HepG2 (cell line): ENCODE results near the gene FOXRED2. TPM values are rescaled to one million over a fixed set of nuclear protein-coding genes. Genes with fewer than 3 reads are reported as not detected.

Source experiments
- DPF2 ChIP-seq: sonication (generic); formaldehyde crosslinking; IDR thresholded peaks from 2 replicates; pipeline ENCODE4 v1.4.0; 2020; ENCODE audit warnings: mild to moderate bottlenecking, low read depth, missing genetic modification reagents, borderline replicate concordance
- HHEX ChIP-seq: IDR thresholded peaks from 2 replicates; pipeline ENCODE4 v1.6.1; 2016; ENCODE audit warnings: control low read depth
- NAIF1 ChIP-seq: sonication (generic); formaldehyde crosslinking; IDR thresholded peaks from 2 replicates; pipeline ENCODE4 v1.5.0; 2020; ENCODE audit warnings: mild to moderate bottlenecking, missing genetic modification reagents, borderline replicate concordance
- SATB2 ChIP-seq: sonication (generic); formaldehyde crosslinking; IDR thresholded peaks from 2 replicates; pipeline ENCODE4 v1.5.0; 2020; ENCODE audit warnings: missing genetic modification reagents
- SIN3B ChIP-seq: fragments of 150-350 bp; IDR thresholded peaks from 2 replicates; pipeline ENCODE4 v1.6.1; 2014; ENCODE audit warnings: low read length
- ZIK1 ChIP-seq: sonication (generic); formaldehyde crosslinking; IDR thresholded peaks from 2 replicates; pipeline ENCODE4 v1.5.0; 2020; ENCODE audit warnings: mild to moderate bottlenecking, low read depth, missing genetic modification reagents, borderline replicate concordance
- ZNF232 ChIP-seq: sonication (generic); formaldehyde crosslinking; IDR thresholded peaks from 2 replicates; pipeline ENCODE4 v1.4.0; 2020; ENCODE audit warnings: missing genetic modification reagents, borderline replicate concordance
- ZNF251 ChIP-seq: sonication (generic); formaldehyde crosslinking; IDR thresholded peaks from 2 replicates; pipeline ENCODE4 v1.9.0; 2021; ENCODE audit warnings: mild to moderate bottlenecking, missing genetic modification reagents
- ZNF530 ChIP-seq: sonication (generic); formaldehyde crosslinking; IDR thresholded peaks from 2 replicates; pipeline ENCODE4 v1.5.0; 2020; ENCODE audit warnings: low read depth, mild to moderate bottlenecking, missing genetic modification reagents
- ZNF775 ChIP-seq: sonication (generic); formaldehyde crosslinking; IDR thresholded peaks from 2 replicates; pipeline ENCODE4 v1.4.0; 2020; ENCODE audit warnings: missing genetic modification reagents, mild to moderate bottlenecking, moderate library complexity, borderline replicate concordance
- polyA plus RNA-seq, 8 experiments: library from polyadenylated mRNA; depleted of rRNA in 3 of 8; stranded (reverse) in 7 of 8; unstranded in 1 of 8; fragments of >200 nt; fragmentation: Illumina TruSeq in 4 of 8; extraction: Trizol in 4 of 8; gene quantifications; 2 replicates each; pipeline versions ENCODE4 v1.2.1 to v1.2.3, GENCODE V29; 2011 to 2016; ENCODE audit warnings: low read depth in 4 of 8, missing spikeins in 1 of 8, mixed read lengths in 1 of 8; ENCODE audit not compliant: insufficient read depth in 1 of 8
- total RNA-seq, 5 experiments: library from RNA; depleted of rRNA; stranded (reverse); fragments of >200 nt; fragmentation: Illumina TruSeq; extraction: Trizol; gene quantifications; 2 replicates each; pipeline ENCODE4 v1.2.3, GENCODE V29; 2016; ENCODE audit warnings: low read depth in 1 of 5
- TF ChIP-seq, protein P1 (sequence below): sonication (generic); formaldehyde crosslinking; IDR thresholded peaks from 2 replicates; pipeline ENCODE4 v1.4.0; 2020; ENCODE audit warnings: mild to moderate bottlenecking, missing genetic modification reagents
- TF ChIP-seq, protein P2 (sequence below): sonication (generic); formaldehyde crosslinking; IDR thresholded peaks from 2 replicates; pipeline ENCODE4 v1.9.0; 2022; ENCODE audit warnings: missing genetic modification reagents, mild to moderate bottlenecking, borderline replicate concordance
- TF ChIP-seq, protein P3 (sequence below): sonication (generic); formaldehyde crosslinking; IDR thresholded peaks from 2 replicates; pipeline ENCODE4 v1.5.0; 2020; ENCODE audit warnings: mild to moderate bottlenecking, missing genetic modification reagents
- TF ChIP-seq, protein P4 (sequence below): sonication (generic); formaldehyde crosslinking; IDR thresholded peaks from 2 replicates; pipeline ENCODE4 v1.5.0; 2020; ENCODE audit warnings: mild to moderate bottlenecking, missing genetic modification reagents, moderate library complexity
- TF ChIP-seq, protein P5 (sequence below): sonication (generic); formaldehyde crosslinking; IDR thresholded peaks from 2 replicates; pipeline ENCODE4 v1.4.0; 2020; ENCODE audit warnings: mild to moderate bottlenecking, missing genetic modification reagents

FOXRED2 gene
- total and polyA plus RNA-seq, 2 of the 13 experiments (the other 11 are each of a cell fraction or from before 2014, with no cell fraction given): 9.3 to 28.1 TPM

DNA sequence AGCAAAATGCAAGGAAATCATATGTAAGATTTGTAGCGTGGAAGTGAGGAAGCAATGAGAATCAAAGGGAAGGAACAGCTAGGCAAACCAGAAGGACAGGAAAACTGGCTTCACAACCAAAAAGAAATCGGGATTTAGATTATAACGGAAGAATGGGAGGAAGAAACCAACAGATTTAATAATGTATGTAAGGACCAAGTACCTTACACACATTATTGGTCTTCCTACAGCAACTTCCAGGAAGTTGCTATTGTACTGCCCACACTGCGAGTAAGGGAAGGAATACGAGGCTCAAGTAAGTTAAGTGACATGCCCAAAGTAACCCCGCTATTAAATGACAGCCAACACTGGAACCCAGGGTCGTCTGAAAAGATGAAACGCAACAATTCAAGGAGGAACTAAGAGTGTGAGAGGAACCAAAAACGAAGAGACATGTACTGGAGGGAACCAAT is 25.9 kb downstream of the FOXRED2 start (continued):
- TF ChIP-seq, protein P1, sequence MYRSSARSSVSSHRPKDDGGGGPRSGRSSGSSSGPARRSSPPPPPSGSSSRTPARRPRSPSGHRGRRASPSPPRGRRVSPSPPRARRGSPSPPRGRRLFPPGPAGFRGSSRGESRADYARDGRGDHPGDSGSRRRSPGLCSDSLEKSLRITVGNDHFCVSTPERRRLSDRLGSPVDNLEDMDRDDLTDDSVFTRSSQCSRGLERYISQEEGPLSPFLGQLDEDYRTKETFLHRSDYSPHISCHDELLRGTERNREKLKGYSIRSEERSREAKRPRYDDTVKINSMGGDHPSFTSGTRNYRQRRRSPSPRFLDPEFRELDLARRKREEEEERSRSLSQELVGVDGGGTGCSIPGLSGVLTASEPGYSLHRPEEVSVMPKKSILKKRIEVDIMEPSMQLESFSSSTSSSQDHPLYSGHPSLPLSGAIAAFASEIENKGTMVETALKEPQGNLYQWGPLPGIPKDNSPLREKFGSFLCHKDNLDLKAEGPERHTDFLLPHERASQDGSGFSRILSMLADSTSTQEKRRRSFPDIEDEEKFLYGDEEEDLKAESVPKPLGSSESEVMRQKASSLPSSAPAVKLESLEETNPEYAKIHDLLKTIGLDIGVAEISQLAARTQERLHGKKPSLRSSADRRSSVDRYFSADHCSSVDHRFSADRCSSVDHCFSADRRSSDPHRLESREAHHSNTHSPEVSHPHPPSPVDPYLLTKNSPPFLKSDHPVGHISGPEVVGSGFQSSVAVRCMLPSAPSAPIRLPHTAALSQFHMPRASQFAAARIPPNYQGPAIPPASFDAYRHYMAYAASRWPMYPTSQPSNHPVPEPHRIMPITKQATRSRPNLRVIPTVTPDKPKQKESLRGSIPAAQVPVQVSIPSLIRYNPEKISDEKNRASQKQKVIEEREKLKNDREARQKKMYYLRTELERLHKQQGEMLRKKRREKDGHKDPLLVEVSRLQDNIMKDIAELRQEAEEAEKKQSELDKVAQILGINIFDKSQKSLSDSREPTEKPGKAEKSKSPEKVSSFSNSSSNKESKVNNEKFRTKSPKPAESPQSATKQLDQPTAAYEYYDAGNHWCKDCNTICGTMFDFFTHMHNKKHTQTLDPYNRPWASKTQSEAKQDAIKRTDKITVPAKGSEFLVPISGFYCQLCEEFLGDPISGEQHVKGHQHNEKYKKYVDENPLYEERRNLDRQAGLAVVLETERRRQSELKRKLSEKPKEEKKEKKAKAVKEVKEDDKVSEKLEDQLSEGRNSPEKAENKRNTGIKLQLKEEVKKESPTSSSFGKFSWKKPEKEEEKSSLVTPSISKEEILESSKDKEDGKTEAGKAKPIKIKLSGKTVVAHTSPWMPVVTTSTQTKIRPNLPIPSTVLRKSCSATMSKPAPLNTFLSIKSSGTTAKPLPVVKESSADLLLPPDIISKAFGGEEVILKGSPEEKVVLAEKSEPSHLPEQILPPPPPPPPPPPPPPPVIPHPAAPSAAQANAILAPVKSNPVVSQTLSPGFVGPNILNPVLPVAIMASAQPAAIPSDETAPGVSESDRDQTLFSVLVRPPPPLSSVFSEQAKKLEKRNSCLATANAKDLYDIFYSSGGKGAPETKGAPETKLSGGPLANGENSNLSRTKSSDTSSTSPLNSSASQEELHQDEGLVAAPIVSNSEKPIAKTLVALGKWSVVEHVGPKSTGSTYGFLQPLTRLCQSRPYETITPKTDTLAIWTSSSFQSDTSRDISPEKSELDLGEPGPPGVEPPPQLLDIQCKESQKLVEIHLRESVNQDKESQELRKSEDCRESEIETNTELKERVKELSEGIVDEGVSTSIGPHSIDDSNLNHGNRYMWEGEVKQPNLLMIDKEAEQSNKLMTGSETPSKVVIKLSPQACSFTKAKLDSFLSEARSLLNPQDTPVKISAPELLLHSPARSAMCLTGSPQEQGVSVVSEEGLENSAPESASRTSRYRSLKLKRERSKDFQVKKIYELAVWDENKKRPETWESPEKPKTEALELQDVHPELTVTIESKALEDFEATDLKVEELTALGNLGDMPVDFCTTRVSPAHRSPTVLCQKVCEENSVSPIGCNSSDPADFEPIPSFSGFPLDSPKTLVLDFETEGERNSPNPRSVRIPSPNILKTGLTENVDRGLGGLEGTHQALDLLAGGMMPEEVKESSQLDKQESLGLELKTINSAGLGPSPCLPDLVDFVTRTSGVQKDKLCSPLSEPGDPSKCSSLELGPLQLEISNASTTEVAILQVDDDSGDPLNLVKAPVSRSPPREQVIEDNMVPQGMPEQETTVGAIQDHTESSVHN (CRISPR knock-in tag): no peak
- TF ChIP-seq, protein P2, sequence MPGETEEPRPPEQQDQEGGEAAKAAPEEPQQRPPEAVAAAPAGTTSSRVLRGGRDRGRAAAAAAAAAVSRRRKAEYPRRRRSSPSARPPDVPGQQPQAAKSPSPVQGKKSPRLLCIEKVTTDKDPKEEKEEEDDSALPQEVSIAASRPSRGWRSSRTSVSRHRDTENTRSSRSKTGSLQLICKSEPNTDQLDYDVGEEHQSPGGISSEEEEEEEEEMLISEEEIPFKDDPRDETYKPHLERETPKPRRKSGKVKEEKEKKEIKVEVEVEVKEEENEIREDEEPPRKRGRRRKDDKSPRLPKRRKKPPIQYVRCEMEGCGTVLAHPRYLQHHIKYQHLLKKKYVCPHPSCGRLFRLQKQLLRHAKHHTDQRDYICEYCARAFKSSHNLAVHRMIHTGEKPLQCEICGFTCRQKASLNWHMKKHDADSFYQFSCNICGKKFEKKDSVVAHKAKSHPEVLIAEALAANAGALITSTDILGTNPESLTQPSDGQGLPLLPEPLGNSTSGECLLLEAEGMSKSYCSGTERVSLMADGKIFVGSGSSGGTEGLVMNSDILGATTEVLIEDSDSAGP: no peak
- TF ChIP-seq ZNF251 (CRISPR knock-in tag): no peak; the same call in 1 of the 2 replicates
- no peak for TF ChIP-seq ZNF775 (CRISPR knock-in tag)
- no peak for TF ChIP-seq ZNF530 (CRISPR knock-in tag)
- TF ChIP-seq, protein P3, sequence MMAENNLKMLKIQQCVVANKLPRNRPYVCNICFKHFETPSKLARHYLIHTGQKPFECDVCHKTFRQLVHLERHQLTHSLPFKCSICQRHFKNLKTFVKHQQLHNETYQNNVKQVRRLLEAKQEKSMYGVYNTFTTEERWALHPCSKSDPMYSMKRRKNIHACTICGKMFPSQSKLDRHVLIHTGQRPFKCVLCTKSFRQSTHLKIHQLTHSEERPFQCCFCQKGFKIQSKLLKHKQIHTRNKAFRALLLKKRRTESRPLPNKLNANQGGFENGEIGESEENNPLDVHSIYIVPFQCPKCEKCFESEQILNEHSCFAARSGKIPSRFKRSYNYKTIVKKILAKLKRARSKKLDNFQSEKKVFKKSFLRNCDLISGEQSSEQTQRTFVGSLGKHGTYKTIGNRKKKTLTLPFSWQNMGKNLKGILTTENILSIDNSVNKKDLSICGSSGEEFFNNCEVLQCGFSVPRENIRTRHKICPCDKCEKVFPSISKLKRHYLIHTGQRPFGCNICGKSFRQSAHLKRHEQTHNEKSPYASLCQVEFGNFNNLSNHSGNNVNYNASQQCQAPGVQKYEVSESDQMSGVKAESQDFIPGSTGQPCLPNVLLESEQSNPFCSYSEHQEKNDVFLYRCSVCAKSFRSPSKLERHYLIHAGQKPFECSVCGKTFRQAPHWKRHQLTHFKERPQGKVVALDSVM (CRISPR knock-in tag): 0 out of 2 replicates have a peak, but pooled peaks have one; percentile 2
- no peak for TF ChIP-seq ZNF232 (CRISPR knock-in tag)
- TF ChIP-seq NAIF1: peak; percentile 55; the same call in 1 of the 2 replicates
- TF ChIP-seq, protein P4, sequence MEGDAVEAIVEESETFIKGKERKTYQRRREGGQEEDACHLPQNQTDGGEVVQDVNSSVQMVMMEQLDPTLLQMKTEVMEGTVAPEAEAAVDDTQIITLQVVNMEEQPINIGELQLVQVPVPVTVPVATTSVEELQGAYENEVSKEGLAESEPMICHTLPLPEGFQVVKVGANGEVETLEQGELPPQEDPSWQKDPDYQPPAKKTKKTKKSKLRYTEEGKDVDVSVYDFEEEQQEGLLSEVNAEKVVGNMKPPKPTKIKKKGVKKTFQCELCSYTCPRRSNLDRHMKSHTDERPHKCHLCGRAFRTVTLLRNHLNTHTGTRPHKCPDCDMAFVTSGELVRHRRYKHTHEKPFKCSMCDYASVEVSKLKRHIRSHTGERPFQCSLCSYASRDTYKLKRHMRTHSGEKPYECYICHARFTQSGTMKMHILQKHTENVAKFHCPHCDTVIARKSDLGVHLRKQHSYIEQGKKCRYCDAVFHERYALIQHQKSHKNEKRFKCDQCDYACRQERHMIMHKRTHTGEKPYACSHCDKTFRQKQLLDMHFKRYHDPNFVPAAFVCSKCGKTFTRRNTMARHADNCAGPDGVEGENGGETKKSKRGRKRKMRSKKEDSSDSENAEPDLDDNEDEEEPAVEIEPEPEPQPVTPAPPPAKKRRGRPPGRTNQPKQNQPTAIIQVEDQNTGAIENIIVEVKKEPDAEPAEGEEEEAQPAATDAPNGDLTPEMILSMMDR (CRISPR knock-in tag): no peak
- TF ChIP-seq SATB2 (CRISPR knock-in tag): no peak
- no peak for TF ChIP-seq ZIK1
- peak; percentile 91; the same call in 1 of the 2 replicates for TF ChIP-seq SIN3B
- TF ChIP-seq HHEX (CRISPR knock-in tag): no peak
- TF ChIP-seq, protein P5, sequence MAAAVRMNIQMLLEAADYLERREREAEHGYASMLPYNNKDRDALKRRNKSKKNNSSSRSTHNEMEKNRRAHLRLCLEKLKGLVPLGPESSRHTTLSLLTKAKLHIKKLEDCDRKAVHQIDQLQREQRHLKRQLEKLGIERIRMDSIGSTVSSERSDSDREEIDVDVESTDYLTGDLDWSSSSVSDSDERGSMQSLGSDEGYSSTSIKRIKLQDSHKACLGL: no peak
- no peak for TF ChIP-seq DPF2 (CRISPR knock-in tag)
